H9 (cell line): ENCODE data around the gene SFXN2. TPM values are rescaled to one million over a fixed set of nuclear protein-coding genes. Genes with fewer than 3 reads are reported as not detected.
"Not testable (repeated sequence)": the region's sequence is repeated elsewhere in the genome, so short reads cannot be mapped to it uniquely, and the experiment has no call there.

ENCODE experiments used
- DNase-seq: peaks from one replicate; pipeline ENCODE4 v3.0.0-alpha.2; 2017
- H2AFZ ChIP-seq: one replicate; pipeline ENCODE4 v1.6.1; 2013; ENCODE audit warnings: mild to moderate bottlenecking, low read length, control low read depth, moderate library complexity
- H2AK5ac ChIP-seq: 2 replicates; pipeline ENCODE4 v1.6.1; 2013; ENCODE audit warnings: low read length, control low read depth, mixed read lengths; ENCODE audit not compliant: insufficient read length
- H2BK120ac ChIP-seq: one replicate; pipeline ENCODE4 v1.6.1; 2013; ENCODE audit warnings: low read depth, mild to moderate bottlenecking, low read length, control low read depth, inconsistent platforms; ENCODE audit not compliant: poor library complexity, severe bottlenecking
- H2BK12ac ChIP-seq: 2 replicates; pipeline ENCODE4 v1.6.1; 2013; ENCODE audit warnings: low read length, control low read depth, mixed read lengths, low read depth; ENCODE audit not compliant: insufficient read length
- H2BK15ac ChIP-seq: 2 replicates; pipeline ENCODE4 v1.6.1; 2013; ENCODE audit warnings: low read depth, low read length, control low read depth
- H2BK20ac ChIP-seq: one replicate; pipeline ENCODE4 v1.6.1; 2013; ENCODE audit warnings: low read depth, mild to moderate bottlenecking, low read length, control low read depth, inconsistent platforms; ENCODE audit not compliant: poor library complexity, severe bottlenecking
- H2BK5ac ChIP-seq: 2 replicates; pipeline ENCODE4 v1.6.1; 2013; ENCODE audit warnings: low read length, control low read depth, mixed read lengths; ENCODE audit not compliant: insufficient read length
- H3K14ac ChIP-seq: 2 replicates; pipeline ENCODE4 v1.6.1; 2013; ENCODE audit warnings: low read length, control low read depth; ENCODE audit not compliant: insufficient read depth
- H3K18ac ChIP-seq: 2 replicates; pipeline ENCODE4 v1.6.1; 2013; ENCODE audit warnings: low read depth, mild to moderate bottlenecking, mixed read lengths, low read length, control low read depth; ENCODE audit not compliant: insufficient read length
- H3K23ac ChIP-seq: 2 replicates; pipeline ENCODE4 v1.6.1; 2013; ENCODE audit warnings: low read length, control low read depth, mixed read lengths, low read depth; ENCODE audit not compliant: insufficient read length
- H3K23me2 ChIP-seq: 2 replicates; pipeline ENCODE4 v1.6.1; 2013; ENCODE audit warnings: low read depth, mild to moderate bottlenecking, mixed read lengths, low read length, control low read depth; ENCODE audit not compliant: insufficient read length, poor library complexity, severe bottlenecking
- H3K27ac ChIP-seq: 2 replicates; pipeline ENCODE4 v1.5.1; 2013; ENCODE audit warnings: low read length, control low read depth, mixed read lengths, low read depth; ENCODE audit not compliant: insufficient read length
- H3K27me3 ChIP-seq: 2 replicates; pipeline ENCODE4 v1.6.1; 2013; ENCODE audit warnings: low read length, control low read depth, inconsistent platforms; ENCODE audit not compliant: insufficient read depth
- H3K4ac ChIP-seq: 2 replicates; pipeline ENCODE4 v1.6.1; 2013; ENCODE audit warnings: low read depth, mild to moderate bottlenecking, control low read depth, inconsistent platforms, low read length, moderate library complexity
- H3K4me1 ChIP-seq: 2 replicates; pipeline ENCODE4 v1.6.1; 2013; ENCODE audit warnings: low read length, control low read depth, inconsistent platforms; ENCODE audit not compliant: insufficient read depth
- H3K4me2 ChIP-seq: 2 replicates; pipeline ENCODE4 v1.6.1; 2013; ENCODE audit warnings: low read length, control low read depth, mixed read lengths; ENCODE audit not compliant: insufficient read length, insufficient read depth
- H3K56ac ChIP-seq: 2 replicates; pipeline ENCODE4 v1.6.1; 2013; ENCODE audit warnings: low read depth, mild to moderate bottlenecking, mixed read lengths, low read length, control low read depth; ENCODE audit not compliant: insufficient read length
- H3K79me1 ChIP-seq: 2 replicates; pipeline ENCODE4 v1.6.1; 2013; ENCODE audit warnings: low read depth, mild to moderate bottlenecking, moderate library complexity, low read length, control low read depth, inconsistent platforms; ENCODE audit not compliant: insufficient read depth, poor library complexity, severe bottlenecking
- H3K79me2 ChIP-seq: 2 replicates; pipeline ENCODE4 v1.6.1; 2013; ENCODE audit warnings: low read length, control low read depth, inconsistent platforms; ENCODE audit not compliant: insufficient read depth
- H3K9ac ChIP-seq: 2 replicates; pipeline ENCODE4 v1.6.1; 2013; ENCODE audit warnings: low read length, control low read depth, mixed read lengths; ENCODE audit not compliant: insufficient read length; ENCODE audit errors: extremely low read depth
- H3K9me3 ChIP-seq: one replicate; pipeline ENCODE4 v1.6.1; 2013; ENCODE audit warnings: low read depth, low read length, inconsistent platforms; ENCODE audit not compliant: control insufficient read depth
- H3T11ph ChIP-seq: one replicate; pipeline ENCODE4 v1.6.1; 2013; ENCODE audit warnings: mild to moderate bottlenecking, low read length, control low read depth, inconsistent platforms
- H4K20me1 ChIP-seq: one replicate; pipeline ENCODE4 v1.6.1; 2013; ENCODE audit not compliant: control insufficient read depth, insufficient read length, insufficient read depth
- H4K5ac ChIP-seq: 2 replicates; pipeline ENCODE4 v1.6.1; 2013; ENCODE audit warnings: low read depth, mild to moderate bottlenecking, mixed read lengths, low read length, control low read depth; ENCODE audit not compliant: insufficient read length
- H4K8ac ChIP-seq: replicated peaks from 2 replicates; pipeline ENCODE4 v1.6.1; 2013; ENCODE audit warnings: low read length, control low read depth, mixed read lengths, low read depth; ENCODE audit not compliant: insufficient read length
- H4K91ac ChIP-seq: 2 replicates; pipeline ENCODE4 v1.6.1; 2013; ENCODE audit warnings: low read depth, mild to moderate bottlenecking, moderate library complexity, mixed read lengths, low read length, control low read depth; ENCODE audit not compliant: insufficient read length
- H3K27ac Mint-ChIP-seq, 3 experiments: 2 replicates in 2 of 3; 3 replicates in 1 of 3; pipeline ENCODE4 v1.8.0; 2020 to 2021; ENCODE audit warnings: mixed read lengths in 3 of 3, mild to moderate bottlenecking in 1 of 3, moderate library complexity in 1 of 3
- H3K27me3 Mint-ChIP-seq: 2 replicates; pipeline ENCODE4 v1.8.0; 2021; ENCODE audit warnings: low read depth, mild to moderate bottlenecking, moderate library complexity, mixed read lengths
- H3K36me3 Mint-ChIP-seq, 3 experiments: 2 replicates in 2 of 3; 3 replicates in 1 of 3; pipeline ENCODE4 v1.8.0; 2020 to 2021; ENCODE audit warnings: low read depth in 3 of 3, mixed read lengths in 3 of 3; ENCODE audit not compliant: insufficient read depth in 1 of 3
- H3K4me1 Mint-ChIP-seq, 2 experiments: 2 replicates each; pipeline ENCODE4 v1.8.0; 2020; ENCODE audit warnings: mixed read lengths in 2 of 2
- H3K4me3 Mint-ChIP-seq, 2 experiments: 2 replicates in 1 of 2; 3 replicates in 1 of 2; pipeline ENCODE4 v1.8.0; 2020 to 2021; ENCODE audit warnings: mild to moderate bottlenecking in 2 of 2, mixed read lengths in 2 of 2, moderate library complexity in 1 of 2
- H3K9me3 Mint-ChIP-seq, 2 experiments: 2 replicates in 1 of 2; 3 replicates in 1 of 2; pipeline ENCODE4 v1.8.0; 2020; ENCODE audit warnings: mild to moderate bottlenecking in 2 of 2, mixed read lengths in 2 of 2, moderate library complexity in 1 of 2
- CTCF ChIP-seq: fragments of 200-600 bp; sonication (generic); conservative IDR thresholded peaks from 3 replicates; pipeline ENCODE4 v1.8.0; 2021; ENCODE audit warnings: antibody characterized with exemption, mild to moderate bottlenecking
- WGBS: extraction: QIAGEN DNeasy Blood & Tissue Kit; methylation state at CpG from one replicate; pipeline ENCODE4 v1.1.7; 2013; ENCODE audit warnings: missing lambda C conversion rate, low lambda C conversion rate, mixed read lengths; ENCODE audit not compliant: insufficient read length; ENCODE audit errors: extremely low coverage; 5-methylcytosine and 5-hydroxymethylcytosine counted together
- total RNA-seq: library from RNA; stranded (reverse); gene quantifications from 2 replicates; pipeline ENCODE4 v1.2.1, GENCODE V29; 2021

The SFXN2 gene
- total RNA-seq, 1 experiment from 2014 or later, result 34.7 TPM

GRCh38 chr10:102691285-102692066, 23.0 kb upstream of the SFXN2 start:
- Histone ChIP-seq H3K4me2 (no peak overlapping the region), H3K4me1 (no peaks in the 10 kb centered on the region), H3K23ac (no peak overlapping the region), H3K14ac (no peak overlapping the region), H4K8ac (no peak overlapping the region), H2AK5ac (no peak overlapping the region), H3T11ph (no peak overlapping the region), H3K27ac (no peak overlapping the region), H2BK20ac (no peak overlapping the region), H3K79me2 (no peaks in the 10 kb centered on the region), H2BK120ac (no peak overlapping the region), H3K23me2 (no peaks in the 10 kb centered on the region), H4K20me1 (no peaks in the 10 kb centered on the region), H2BK5ac (no peak overlapping the region), H4K5ac (no peak overlapping the region), H2BK12ac (no peak overlapping the region), H3K27me3 (no peaks in the 10 kb centered on the region), H3K4ac (no peak overlapping the region), H4K91ac (no peak overlapping the region), H2BK15ac (no peak overlapping the region), H3K79me1 (no peaks in the 10 kb centered on the region), H3K18ac (no peak overlapping the region), H3K56ac (no peak overlapping the region), H3K9ac (no peak overlapping the region), H3K9me3 (no peaks in the 10 kb centered on the region), H2AFZ (no peak overlapping the region)
- Mint-ChIP-seq H3K4me3 (no peak overlapping the region), H3K27me3 (no peaks in the 10 kb centered on the region), H3K36me3 (peaks cover 1 to 25% (median 20%) of the 10 kb centered on the region in 3 experiments; a peak in 6 of 7 replicates), H3K9me3 (no peaks in the 10 kb centered on the region), H3K27ac (peak overlapping the region in 1 of 3 experiments; percentile 44; a peak in 1 of 7 replicates), H3K4me1 (no peaks in the 10 kb centered on the region)
- DNase-seq, result no peak
- no peak for TF ChIP-seq CTCF
- WGBS, result no CpG with 5 or more reads among the region's 8 CpGs

- WGBS, result no CpG with 5 or more reads among the region's 10 CpGs
- not testable (repeated sequence) for DNase-seq, H3K27ac ChIP-seq
Measured at GRCh38 chr10:102695401-102695800, 19.0 kb upstream of the SFXN2 start.

More at GRCh38 chr10:102695401-102695800, 19.0 kb upstream of the SFXN2 start:
- H4K5ac ChIP-seq, H2BK12ac ChIP-seq, H3K9ac ChIP-seq, H3K79me2 ChIP-seq, H3K4me2 ChIP-seq, H3K23ac ChIP-seq, H2BK20ac ChIP-seq, H3K27me3 Mint-ChIP-seq, H4K91ac ChIP-seq, H3K4me1 ChIP-seq, H2BK15ac ChIP-seq, H3K27ac Mint-ChIP-seq, H2BK5ac ChIP-seq, H2AK5ac ChIP-seq, H4K20me1 ChIP-seq, H2BK120ac ChIP-seq, H3K56ac ChIP-seq, H3K79me1 ChIP-seq, H3T11ph ChIP-seq, H4K8ac ChIP-seq, H3K14ac ChIP-seq, H3K18ac ChIP-seq, H3K27me3 ChIP-seq, H3K23me2 ChIP-seq, H3K9me3 Mint-ChIP-seq, H3K4me3 Mint-ChIP-seq, H2AFZ ChIP-seq, H3K9me3 ChIP-seq, H3K4ac ChIP-seq, H3K4me1 Mint-ChIP-seq: not testable (repeated sequence)
- peaks cover 13 to 47% (median 40%) of the 10 kb centered on the region in 3 experiments; a peak in 6 of 7 replicates for H3K36me3 Mint-ChIP-seq
